GM21381 (cell line): ENCODE measurements around the gene PHKB.

Experiments
- ATAC-seq: cut with Tn5 transposase; IDR thresholded peaks from one replicate; pipeline ENCODE4 v1.9.1; 2021; ENCODE audit warnings: mild to moderate bottlenecking, moderate library complexity; ENCODE audit not compliant: unreplicated experiment

The PHKB gene

DNA sequence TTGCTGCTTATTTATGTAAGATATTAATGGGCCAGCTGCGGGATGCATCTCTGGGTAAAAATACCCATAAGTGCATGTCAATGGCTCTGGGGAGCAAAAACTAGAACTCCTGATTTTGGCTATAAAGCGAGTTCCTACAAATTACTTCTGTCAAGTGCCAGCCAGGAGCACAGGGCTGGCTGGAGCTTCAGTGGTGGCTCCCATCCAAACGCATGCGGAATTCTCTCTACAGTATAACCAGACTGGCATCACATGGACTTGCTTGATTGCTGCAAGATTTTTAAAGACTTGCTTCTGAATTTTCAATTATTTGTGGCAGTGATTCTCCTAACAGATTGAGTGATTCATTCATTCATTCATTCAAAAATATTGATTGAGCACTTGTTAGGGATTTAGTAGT is 260.9 kb downstream of the PHKB start:
- no peak for ATAC-seq

DNA sequence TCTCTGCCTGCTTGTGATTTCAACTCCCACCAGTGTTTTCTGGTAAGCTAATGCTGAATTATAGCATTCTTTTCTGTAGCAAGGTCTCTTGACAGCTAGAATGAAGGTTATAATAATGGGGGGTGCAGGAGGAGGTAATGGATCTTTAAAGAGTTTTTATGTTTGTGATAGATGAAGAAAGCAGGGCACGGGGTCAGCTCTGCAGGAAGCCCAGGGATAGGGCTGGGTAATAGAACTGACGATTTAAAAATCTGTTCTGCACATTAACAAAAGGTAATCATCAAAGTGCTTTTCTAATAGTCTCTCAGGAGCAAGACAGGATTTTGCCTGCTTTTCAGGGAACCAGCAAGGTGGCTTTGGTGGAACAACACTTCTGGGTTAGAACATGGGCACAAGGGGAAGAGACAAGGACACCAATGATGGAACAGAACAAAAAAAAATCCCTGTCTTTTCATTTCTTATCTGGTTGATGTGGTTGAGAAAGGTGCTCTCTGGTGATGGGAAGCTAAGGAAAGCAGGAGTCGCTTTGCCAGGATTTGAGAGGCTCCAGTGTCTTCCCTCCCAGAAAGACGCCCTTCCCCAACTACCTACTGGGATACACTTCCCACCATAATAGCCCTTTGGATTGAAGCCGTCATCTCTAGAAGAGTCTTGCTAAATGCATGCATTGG is 263.1 kb downstream of the PHKB start:
- ATAC-seq = no peak

DNA sequence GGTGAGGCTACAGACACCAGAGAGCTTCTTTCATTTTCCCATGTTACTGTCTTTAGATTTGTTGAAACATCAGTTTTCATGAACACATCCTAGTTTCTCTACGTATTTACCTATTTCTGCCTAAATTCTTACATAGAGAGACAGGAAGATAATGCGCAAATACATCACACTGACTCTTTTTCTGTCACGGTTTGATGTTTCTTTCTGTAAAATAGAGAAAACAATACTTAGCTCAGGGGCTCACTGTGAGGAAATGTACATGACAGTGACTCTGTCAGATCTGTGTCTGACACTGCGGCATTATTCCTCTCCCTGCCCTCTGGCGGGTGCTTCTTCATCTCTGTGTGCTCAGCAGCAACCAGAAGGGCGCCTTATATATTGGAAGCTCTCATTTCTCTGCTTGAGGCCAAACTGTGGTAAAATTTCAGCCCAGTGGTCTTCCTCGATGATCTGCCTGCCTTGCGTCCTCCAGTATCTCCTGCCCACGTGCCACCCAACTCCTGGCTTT is 264.1 kb downstream of the PHKB start:
- no peak for ATAC-seq

GRCh38 chr16:47726031-47726675 is 265.0 kb downstream of the PHKB start:
- no peak for ATAC-seq

DNA sequence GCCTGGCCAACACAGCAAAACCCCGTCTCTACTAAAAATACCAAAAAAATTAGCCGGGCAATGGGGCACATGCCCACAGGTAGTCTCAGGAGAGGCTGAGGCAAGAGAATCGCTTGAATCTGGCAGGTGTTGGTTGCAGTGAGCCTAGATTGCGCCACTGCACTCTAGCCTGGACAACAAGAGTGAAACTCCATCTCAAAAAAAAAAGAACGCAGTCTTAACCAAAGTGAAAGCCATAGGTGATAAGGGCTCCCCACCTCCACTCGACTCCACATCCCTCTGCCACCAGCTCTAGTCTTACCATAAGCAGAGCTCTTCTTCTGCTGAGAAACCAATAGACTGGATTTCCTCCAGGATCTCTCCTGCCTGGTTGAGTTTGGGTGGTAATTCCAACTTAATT is 266.0 kb downstream of the PHKB start:
- ATAC-seq = no peak

- no peak for ATAC-seq
These were observed 267.1 kb downstream of the PHKB start for GRCh38 chr16:47728205-47728604.

GRCh38 chr16:47729701-47730100 is 268.6 kb downstream of the PHKB start:
- ATAC-seq = no peak

GRCh38 chr16:47731252-47731651 is 270.1 kb downstream of the PHKB start:
- no peak for ATAC-seq

- no peak for ATAC-seq
These were observed 271.0 kb downstream of the PHKB start for GRCh38 chr16:47732122-47732521.

GRCh38 chr16:47732523-47733111 is 271.5 kb downstream of the PHKB start:
- ATAC-seq = no peak

- ATAC-seq = no peak
These were observed 273.1 kb downstream of the PHKB start for GRCh38 chr16:47734081-47734857.

GRCh38 chr16:47734987-47735594 is 274.0 kb downstream of the PHKB start:
- ATAC-seq = no peak

DNA sequence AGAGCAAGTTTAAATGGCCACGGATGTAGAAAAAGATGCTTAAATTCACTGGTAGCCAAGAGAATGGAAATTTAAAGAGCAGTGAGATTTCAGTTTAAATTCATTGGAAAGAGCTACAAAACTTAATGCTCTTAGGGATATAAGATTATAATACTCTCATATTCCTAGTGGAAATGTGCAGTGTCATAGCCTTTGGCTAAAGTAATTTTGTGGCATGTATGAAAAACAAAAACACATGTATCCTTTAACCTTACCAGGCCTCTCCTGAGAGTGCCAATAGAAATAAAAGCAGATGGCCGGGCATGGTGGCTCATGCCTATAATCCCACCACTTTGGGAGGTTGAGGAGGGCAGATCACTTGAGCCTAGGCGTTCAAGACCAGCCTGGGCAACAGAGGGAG is 289.2 kb downstream of the PHKB start:
- no peak for ATAC-seq
